Fibroblast of villous mesenchyme (primary cell): ENCODE measurements around the gene RAB25. TPM values are rescaled to one million over a fixed set of nuclear protein-coding genes. Genes with fewer than 3 reads are reported as not detected.
"Not testable (repeated sequence)": the region's sequence is repeated elsewhere in the genome, so short reads cannot be mapped to it uniquely, and the experiment has no call there.

Source experiments
- DNase-seq: peaks from one replicate; pipeline ENCODE4 v3.0.0-alpha.2; 2010; ENCODE audit warnings: low read depth
- H3K4me3 ChIP-seq: 2 replicates; pipeline ENCODE4 v1.5.1; 2011; ENCODE audit warnings: low read depth, mild to moderate bottlenecking, low read length
- total RNA-seq: library from RNA; depleted of rRNA; stranded (reverse); fragments of >200 nt; gene quantifications from 2 replicates; pipeline ENCODE4 v1.2.3, GENCODE V29; 2012
- TF ChIP-seq, protein P1 (sequence below): IDR thresholded peaks from 2 replicates; pipeline ENCODE4 v1.5.1; 2012; ENCODE audit warnings: low read depth, mild to moderate bottlenecking, low read length; ENCODE audit not compliant: insufficient read depth

Gene RAB25
- total RNA-seq, 1 donor = not detected

DNA sequence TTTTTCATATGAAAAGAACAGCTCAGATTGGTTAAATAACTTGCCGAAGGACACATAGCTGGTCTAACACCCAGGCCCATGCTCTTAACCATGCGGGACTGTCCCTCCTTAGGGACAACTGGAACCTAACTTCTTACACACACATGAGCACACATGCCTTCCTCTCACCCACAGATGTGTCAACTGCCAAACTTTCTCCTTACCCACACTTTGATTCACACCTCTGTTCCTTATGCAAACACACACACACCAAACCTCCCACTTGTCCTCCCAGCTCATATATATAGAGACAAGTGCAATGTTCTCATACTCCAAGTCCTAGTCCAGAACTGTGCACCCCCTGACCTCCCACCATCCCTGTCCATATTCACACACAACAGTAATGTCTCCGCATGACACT, 4.3 kb downstream of the RAB25 start:
- TF ChIP-seq, protein P1, sequence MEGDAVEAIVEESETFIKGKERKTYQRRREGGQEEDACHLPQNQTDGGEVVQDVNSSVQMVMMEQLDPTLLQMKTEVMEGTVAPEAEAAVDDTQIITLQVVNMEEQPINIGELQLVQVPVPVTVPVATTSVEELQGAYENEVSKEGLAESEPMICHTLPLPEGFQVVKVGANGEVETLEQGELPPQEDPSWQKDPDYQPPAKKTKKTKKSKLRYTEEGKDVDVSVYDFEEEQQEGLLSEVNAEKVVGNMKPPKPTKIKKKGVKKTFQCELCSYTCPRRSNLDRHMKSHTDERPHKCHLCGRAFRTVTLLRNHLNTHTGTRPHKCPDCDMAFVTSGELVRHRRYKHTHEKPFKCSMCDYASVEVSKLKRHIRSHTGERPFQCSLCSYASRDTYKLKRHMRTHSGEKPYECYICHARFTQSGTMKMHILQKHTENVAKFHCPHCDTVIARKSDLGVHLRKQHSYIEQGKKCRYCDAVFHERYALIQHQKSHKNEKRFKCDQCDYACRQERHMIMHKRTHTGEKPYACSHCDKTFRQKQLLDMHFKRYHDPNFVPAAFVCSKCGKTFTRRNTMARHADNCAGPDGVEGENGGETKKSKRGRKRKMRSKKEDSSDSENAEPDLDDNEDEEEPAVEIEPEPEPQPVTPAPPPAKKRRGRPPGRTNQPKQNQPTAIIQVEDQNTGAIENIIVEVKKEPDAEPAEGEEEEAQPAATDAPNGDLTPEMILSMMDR = no peak
- no peak for DNase-seq
- no peak overlapping the region for H3K4me3 ChIP-seq

DNA sequence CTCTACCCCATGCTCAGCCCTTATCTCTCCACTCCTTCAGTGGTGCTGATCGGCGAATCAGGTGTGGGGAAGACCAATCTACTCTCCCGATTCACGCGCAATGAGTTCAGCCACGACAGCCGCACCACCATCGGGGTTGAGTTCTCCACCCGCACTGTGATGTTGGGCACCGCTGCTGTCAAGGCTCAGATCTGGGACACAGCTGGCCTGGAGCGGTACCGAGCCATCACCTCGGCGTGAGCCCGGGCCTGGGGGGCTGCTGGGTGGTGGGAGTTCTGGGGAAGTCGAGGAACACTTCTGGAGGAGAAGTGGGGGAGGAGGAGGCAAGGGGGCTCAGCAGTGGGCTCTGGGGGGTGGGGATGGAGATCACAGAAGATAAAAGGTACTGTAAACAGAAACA, 4.9 kb downstream of the RAB25 start:
- TF ChIP-seq, protein P1 = no peak
- no peak overlapping the region for H3K4me3 ChIP-seq
- DNase-seq = no peak

DNA sequence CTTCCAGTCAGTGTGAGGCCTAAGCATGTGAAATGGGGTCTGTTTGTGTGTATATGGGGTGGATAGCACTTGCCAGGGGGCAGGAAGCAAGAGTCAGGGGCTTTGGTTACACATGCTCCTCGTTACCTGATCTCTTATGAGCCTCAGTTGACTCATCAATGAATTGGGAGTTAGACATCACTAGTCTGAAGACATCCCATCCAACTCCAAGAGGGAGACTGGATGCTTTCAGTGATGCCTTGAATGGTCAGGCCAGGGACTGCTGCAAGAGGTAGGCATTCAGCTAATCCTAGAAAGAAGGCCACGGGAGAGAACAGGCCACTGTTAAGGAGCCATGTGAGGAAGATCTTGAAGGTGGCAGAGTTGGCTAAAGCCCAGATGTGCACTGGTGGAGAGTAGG, 6.3 kb downstream of the RAB25 start:
- H3K4me3 ChIP-seq = no peak overlapping the region
- TF ChIP-seq, protein P1 = no peak
- no peak for DNase-seq

DNA sequence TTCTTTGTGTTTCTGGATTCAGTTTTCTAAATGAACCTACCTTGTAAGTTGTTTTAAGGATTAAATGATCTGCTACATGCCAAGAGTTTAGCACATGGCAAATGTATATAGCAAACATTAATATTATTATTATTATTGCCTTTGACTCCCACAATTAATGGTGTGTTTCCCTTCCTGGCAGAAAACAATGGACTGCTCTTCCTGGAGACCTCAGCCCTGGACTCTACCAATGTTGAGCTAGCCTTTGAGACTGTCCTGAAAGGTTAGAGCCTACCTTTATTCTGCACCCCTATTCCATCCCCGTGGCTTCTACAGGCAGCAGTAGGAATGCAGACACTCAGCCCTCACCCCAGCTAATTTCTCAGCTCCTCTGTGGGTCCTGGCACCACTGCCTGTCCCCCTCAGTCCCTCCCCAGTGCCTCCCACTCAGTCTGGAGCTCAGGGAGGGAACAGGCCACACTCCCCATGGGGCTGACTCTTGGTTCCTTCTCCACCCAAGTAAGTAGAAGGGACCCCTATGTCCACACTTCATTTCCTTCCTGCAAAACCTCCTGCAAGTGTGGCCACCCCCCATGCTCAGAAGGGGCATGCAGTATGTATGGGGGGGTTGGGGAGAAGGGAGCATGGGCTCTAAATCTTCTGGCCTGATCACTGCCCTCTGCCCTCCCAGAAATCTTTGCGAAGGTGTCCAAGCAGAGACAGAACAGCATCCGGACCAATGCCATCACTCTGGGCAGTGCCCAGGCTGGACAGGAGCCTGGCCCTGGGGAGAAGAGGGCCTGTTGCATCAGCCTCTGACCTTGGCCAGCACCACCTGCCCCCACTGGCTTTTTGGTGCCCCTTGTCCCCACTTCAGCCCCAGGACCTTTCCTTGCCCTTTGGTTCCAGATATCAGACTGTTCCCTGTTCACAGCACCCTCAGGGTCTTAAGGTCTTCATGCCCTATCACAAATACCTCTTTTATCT, 8.8 kb downstream of the RAB25 start:
- TF ChIP-seq, protein P1 = no peak
- no peak for DNase-seq
- no peak overlapping the region for H3K4me3 ChIP-seq

DNA sequence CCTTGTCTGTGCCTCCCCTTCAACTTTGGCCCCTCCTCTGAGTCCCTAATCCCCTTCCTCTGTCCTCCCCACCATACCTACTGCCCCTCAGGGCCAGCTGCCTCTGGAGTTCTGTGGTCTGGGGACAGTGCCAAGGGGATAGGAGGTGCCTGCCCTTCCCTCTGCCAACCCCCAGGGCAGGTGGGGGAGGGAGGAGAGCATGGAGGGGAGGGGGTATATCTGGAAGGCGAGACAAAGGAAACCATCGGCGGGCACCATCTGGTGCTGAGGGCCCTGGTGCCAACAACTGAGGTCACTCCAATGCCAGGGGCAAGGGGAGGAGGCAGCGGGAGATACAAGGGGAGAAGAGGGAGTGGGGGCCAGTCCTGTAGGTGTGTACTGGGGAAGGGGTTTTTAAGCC, 9.6 kb downstream of the RAB25 start:
- no peak overlapping the region for H3K4me3 ChIP-seq
- TF ChIP-seq, protein P1 = no peak
- no peak for DNase-seq

DNA sequence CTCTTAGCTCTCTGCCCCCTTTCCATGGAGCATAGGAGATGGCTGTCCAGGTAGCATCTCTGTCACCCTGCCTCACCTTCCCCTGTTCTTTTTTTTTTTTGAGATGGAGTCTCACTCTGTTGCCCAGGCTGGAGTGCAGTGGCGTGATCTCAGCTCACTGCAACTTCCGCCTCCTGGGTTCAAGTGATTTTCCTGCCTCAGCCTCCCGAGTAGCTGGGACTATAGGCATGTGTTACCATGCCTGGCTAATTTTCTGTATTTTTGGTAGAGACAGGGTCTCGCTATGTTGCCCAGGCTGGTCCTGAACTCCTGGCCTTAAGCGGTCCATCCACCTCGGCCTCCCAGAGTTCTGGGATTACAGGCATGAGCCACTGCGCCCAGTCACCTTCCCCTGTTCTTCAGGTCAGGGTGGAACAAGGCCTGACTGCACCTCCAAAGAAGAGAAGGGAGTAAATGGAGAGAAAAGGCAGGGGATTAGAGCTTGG, 10.4 kb downstream of the RAB25 start:
- not testable (repeated sequence) for DNase-seq, H3K4me3 ChIP-seq

DNA sequence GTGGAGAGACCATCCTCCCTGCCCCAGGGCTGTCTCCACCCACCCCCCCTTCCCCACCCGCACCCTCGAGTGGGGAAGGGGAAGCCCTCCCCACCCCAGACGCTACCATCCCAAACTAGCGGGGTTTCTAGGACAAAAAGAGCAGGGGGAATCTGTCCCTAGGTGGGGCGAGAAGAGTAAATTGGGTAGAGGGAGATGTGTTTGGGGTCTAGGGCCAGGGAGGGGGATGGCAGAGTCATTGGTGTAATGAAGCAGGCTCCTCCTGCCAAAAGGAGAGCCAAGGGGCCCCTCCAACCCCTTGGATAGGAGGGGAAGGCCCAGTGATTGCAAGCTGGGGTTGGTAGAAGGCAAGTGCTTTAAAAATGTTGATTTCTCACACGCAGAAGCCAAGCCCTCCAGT, 11.3 kb downstream of the RAB25 start:
- DNase-seq = no peak
- TF ChIP-seq, protein P1 = no peak
- no peak overlapping the region for H3K4me3 ChIP-seq
